Transverse colon (tissue), 4 donors: ENCODE data around the gene FTHL17. TPM values are rescaled to one million over a fixed set of nuclear protein-coding genes. Genes with fewer than 3 reads are reported as not detected.

Experiments
- DNase-seq: peaks from one replicate; pipeline ENCODE4 v3.0.0-alpha.2; 2019
- H3K27ac ChIP-seq, 4 donors: fragments of 200-600 bp; sonication (generic); 2 replicates each; pipeline ENCODE4 v1.5.1; 2016 to 2018; ENCODE audit warnings: inconsistent platforms in 4 of 4
- H3K27me3 ChIP-seq: fragments of 200-600 bp; sonication (generic); 2 replicates; pipeline ENCODE4 v1.5.1; 2017; ENCODE audit warnings: inconsistent platforms
- H3K36me3 ChIP-seq, 4 donors: fragments of 200-600 bp; sonication (generic); 2 replicates each; pipeline ENCODE4 v1.5.1; 2017 to 2019; ENCODE audit warnings: inconsistent platforms in 4 of 4
- H3K4me1 ChIP-seq, 4 donors: fragments of 200-600 bp; sonication (generic); 2 replicates each; pipeline ENCODE4 v1.5.1; 2017 to 2020; ENCODE audit warnings: inconsistent platforms in 4 of 4
- H3K4me3 ChIP-seq, 4 donors: fragments of 200-600 bp; sonication (generic); 1 replicate in 1 of 4; 2 replicates in 3 of 4; pipeline versions ENCODE4 v1.5.1 to v1.6.1; 2017 to 2019; ENCODE audit warnings: inconsistent platforms in 4 of 4
- H3K9me3 ChIP-seq, 2 donors: fragments of 200-600 bp; sonication (generic); 2 replicates each; pipeline ENCODE4 v1.5.1; 2017 to 2019; ENCODE audit warnings: inconsistent platforms in 2 of 2
- EP300 ChIP-seq: sonication (generic); formaldehyde crosslinking; IDR thresholded peaks from one replicate; pipeline ENCODE4 v1.6.1; 2017; ENCODE audit warnings: antibody characterized with exemption, low read depth
- POLR2A ChIP-seq: fragments of 450-650 bp; IDR thresholded peaks from one replicate; pipeline ENCODE4 v1.6.1; 2016; ENCODE audit warnings: antibody characterized with exemption, mild to moderate bottlenecking, moderate library complexity
- POLR2AphosphoS5 ChIP-seq, 3 donors: sonication (generic); formaldehyde crosslinking; IDR thresholded peaks; one replicate each; pipeline ENCODE4 v1.6.1; 2016; ENCODE audit warnings: antibody characterized with exemption in 3 of 3
- WGBS, 2 donors: methylation state at CpG; one replicate each; pipeline ENCODE4 v1.1.5; 2018; ENCODE audit warnings: low coverage in 1 of 2; 5-methylcytosine and 5-hydroxymethylcytosine counted together
- in situ Hi-C, 4 donors: fragments of 200-750 bp; cut with MboI; loops; one replicate each; pipeline versions ENCODE4 v1.15.0 to v1.15.1; 2017; ENCODE audit warnings: low sequenced_read_pairs in 3 of 4, low pct_ligation_motif_present in 1 of 4, low pct_unique_long_range_greater_than_20kb in 1 of 4
- intact Hi-C: fragments of 100-400 bp; cut with DNase I; formaldehyde crosslinking; loops from one replicate; pipeline ENCODE4 v1.15.1; 2023; ENCODE audit warnings: low total_unique reads
- total RNA-seq, 4 donors: library from RNA; depleted of rRNA; stranded (reverse); fragments of >200 nt; gene quantifications; one replicate each; pipeline ENCODE4 v1.1.0, GENCODE V29; 2016
- TF ChIP-seq, protein P1 (sequence below), 5 experiments: fragments of 200-600 bp in 3 of 5; fragments of 450-650 bp in 2 of 5; sonication (generic) in 3 of 5; IDR thresholded peaks; 1 replicate in 2 of 5; 2 replicates in 3 of 5; pipeline ENCODE4 v1.5.1; 2016 to 2017; ENCODE audit warnings: antibody characterized with exemption in 5 of 5, inconsistent platforms in 3 of 5, mild to moderate bottlenecking in 2 of 5, moderate library complexity in 1 of 5

Gene FTHL17
- total RNA-seq, 4 donors from 2014 or later: not detected

DNA sequence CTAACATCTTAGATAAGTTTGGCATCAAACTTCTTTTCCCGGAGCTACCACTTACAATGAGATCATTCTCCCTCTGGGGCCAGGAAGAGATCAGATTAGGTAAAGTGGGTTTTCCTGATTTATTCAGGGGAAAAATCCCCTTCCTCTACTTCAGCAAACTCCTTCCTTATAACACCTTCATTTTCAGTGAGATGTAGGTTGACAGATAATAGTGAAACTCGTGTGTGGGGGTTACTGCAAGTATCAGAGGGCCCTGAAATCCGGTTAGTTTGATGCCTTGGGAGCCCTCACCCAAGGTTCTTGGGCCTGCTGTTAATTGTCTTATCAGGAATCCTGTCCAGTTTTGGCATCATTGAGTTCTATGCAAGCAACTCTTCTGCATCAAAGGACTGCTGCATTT, 10.8 kb downstream of the FTHL17 start:
- no peak overlapping the region for H3K4me3 ChIP-seq

DNA sequence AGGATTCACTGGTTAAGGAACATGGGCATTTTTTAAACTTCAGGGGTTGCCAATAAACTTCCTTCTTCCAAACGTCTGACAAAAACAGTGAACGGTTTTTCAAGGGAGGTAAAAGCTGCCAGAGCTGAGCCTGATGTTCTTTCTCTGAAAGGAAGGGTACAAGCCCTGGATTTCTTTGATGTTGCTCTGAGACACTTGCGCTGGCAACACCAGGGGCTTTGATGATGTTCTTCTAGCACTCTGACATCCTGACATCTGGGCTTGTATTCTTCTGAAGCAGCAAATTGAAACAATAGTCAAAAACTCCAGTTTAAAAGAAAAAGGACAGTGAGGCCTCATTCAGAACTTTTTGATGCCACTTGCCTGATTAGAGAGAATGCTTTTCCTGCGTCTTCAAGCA, 11.8 kb downstream of the FTHL17 start:
- Histone ChIP-seq H3K9me3 (no peaks in the 10 kb centered on the region), H3K36me3 (no peaks in the 10 kb centered on the region), H3K27me3 (no peaks in the 10 kb centered on the region), H3K4me3 (no peak overlapping the region), H3K27ac (no peak overlapping the region), H3K4me1 (no peaks in the 10 kb centered on the region)
- WGBS, 2 donors: 32 to 51% methylated on average over 3 to 4 of the region's 4 CpGs
- intact Hi-C loops (no loop called here), in situ Hi-C loops (no loop called here)
- TF ChIP-seq EP300: no peak
- no peak for TF ChIP-seq POLR2A
- no peak for TF ChIP-seq POLR2AphosphoS5 (IDR thresholded peaks at IDR 0.05)
- TF ChIP-seq, protein P1, sequence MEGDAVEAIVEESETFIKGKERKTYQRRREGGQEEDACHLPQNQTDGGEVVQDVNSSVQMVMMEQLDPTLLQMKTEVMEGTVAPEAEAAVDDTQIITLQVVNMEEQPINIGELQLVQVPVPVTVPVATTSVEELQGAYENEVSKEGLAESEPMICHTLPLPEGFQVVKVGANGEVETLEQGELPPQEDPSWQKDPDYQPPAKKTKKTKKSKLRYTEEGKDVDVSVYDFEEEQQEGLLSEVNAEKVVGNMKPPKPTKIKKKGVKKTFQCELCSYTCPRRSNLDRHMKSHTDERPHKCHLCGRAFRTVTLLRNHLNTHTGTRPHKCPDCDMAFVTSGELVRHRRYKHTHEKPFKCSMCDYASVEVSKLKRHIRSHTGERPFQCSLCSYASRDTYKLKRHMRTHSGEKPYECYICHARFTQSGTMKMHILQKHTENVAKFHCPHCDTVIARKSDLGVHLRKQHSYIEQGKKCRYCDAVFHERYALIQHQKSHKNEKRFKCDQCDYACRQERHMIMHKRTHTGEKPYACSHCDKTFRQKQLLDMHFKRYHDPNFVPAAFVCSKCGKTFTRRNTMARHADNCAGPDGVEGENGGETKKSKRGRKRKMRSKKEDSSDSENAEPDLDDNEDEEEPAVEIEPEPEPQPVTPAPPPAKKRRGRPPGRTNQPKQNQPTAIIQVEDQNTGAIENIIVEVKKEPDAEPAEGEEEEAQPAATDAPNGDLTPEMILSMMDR (IDR thresholded peaks at IDR 0.05): no peak
- DNase-seq: no peak

More for the DNA sequence above, 10.8 kb downstream of the FTHL17 start:
- Histone ChIP-seq H3K27me3 (no peaks in the 10 kb centered on the region), H3K36me3 (no peaks in the 10 kb centered on the region), H3K27ac (no peak overlapping the region), H3K9me3 (no peaks in the 10 kb centered on the region), H3K4me1 (no peaks in the 10 kb centered on the region)
- TF ChIP-seq, protein P1 (IDR thresholded peaks at IDR 0.05): no peak
- no peak for TF ChIP-seq POLR2A
- no peak for TF ChIP-seq POLR2AphosphoS5 (IDR thresholded peaks at IDR 0.05)
- TF ChIP-seq EP300: no peak
- 57% methylated on average over 3 of the region's 3 CpGs; no CpG with 5 or more reads in 1 of the 2 donors for WGBS, 2 donors
- in situ Hi-C loops (no loop called here), intact Hi-C loops (no loop called here)
- DNase-seq: no peak

DNA sequence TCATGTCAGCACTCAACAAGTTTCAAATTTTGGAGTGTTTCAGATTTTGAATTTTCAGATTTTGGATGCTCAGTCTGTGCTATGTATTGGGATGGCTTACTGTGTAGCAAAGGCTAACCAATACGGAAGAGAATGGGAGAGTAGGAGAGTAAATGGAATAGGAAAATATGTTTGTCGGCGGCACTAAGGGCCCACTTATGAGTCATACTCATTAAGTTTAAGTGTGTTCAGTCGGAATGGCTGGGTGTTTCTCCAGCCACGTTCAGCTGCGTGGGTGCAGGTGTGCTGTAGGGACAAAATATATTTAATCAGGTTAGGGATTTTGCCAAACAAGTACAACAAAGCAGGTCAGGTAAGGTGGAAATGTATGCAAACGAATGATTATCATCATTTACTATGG, 13.6 kb downstream of the FTHL17 start:
- WGBS, 2 donors: 71 to 79% methylated on average over 2 to 7 of the region's 7 CpGs
- DNase-seq: no peak
- Histone ChIP-seq H3K9me3 (no peaks in the 10 kb centered on the region), H3K27ac (no peak overlapping the region), H3K36me3 (no peaks in the 10 kb centered on the region), H3K4me3 (no peak overlapping the region), H3K27me3 (no peaks in the 10 kb centered on the region), H3K4me1 (no peaks in the 10 kb centered on the region)
- no peak for TF ChIP-seq POLR2AphosphoS5 (IDR thresholded peaks at IDR 0.05)
- TF ChIP-seq, protein P1 (IDR thresholded peaks at IDR 0.05): no peak
- no peak for TF ChIP-seq POLR2A
- TF ChIP-seq EP300: no peak
- intact Hi-C loops: no loop called here
- in situ Hi-C loops: no loop called here

DNA sequence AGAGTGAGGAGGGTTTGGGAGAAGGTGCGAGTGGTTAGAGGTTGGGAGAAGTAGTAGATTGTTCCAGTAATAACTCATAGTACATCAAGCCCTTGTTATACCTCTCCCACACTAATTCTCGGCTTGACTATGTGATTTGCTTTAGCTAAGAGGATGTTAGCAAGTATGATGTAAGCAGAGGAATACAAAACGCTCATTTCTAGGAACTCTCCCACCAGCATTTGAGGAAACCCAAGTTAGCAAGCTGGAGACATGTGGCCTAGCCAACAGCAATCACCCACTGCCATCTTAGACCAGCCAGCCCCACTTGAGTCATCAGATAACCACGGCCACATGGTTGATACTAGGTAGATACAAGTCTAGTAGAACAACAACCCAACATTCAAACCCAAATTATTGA, 14.2 kb downstream of the FTHL17 start:
- intact Hi-C loops (no loop called here), in situ Hi-C loops (no loop called here)
- WGBS, 2 donors: 63% methylated on average over 4 of the region's 4 CpGs; no CpG with 5 or more reads in 1 of the 2 donors
- Histone ChIP-seq H3K36me3 (no peaks in the 10 kb centered on the region), H3K9me3 (no peaks in the 10 kb centered on the region), H3K4me1 (no peaks in the 10 kb centered on the region), H3K27me3 (no peaks in the 10 kb centered on the region), H3K27ac (no peak overlapping the region), H3K4me3 (no peak overlapping the region)
- DNase-seq: no peak
- TF ChIP-seq, protein P1 (IDR thresholded peaks at IDR 0.05): no peak
- no peak for TF ChIP-seq POLR2AphosphoS5 (IDR thresholded peaks at IDR 0.05)
- TF ChIP-seq POLR2A: no peak
- no peak for TF ChIP-seq EP300
